ENCODE results near the gene SLC6A6.

SLC6A6 gene

GRCh38 chr3:14457481-14457880, 55.1 kb downstream of the SLC6A6 start:
- no peak for DNase-seq

- no peak for DNase-seq
Observed at GRCh38 chr3:14457999-14458398, 55.6 kb downstream of the SLC6A6 start.

- no peak for DNase-seq
Observed at GRCh38 chr3:14458434-14459275, 56.2 kb downstream of the SLC6A6 start.

GRCh38 chr3:14459384-14459783, 57.0 kb downstream of the SLC6A6 start:
- DNase-seq, result no peak

GRCh38 chr3:14459787-14460186, 57.4 kb downstream of the SLC6A6 start:
- DNase-seq, result no peak

GRCh38 chr3:14460342-14461005, 58.1 kb downstream of the SLC6A6 start:
- no peak for DNase-seq

- no peak for DNase-seq
Observed at GRCh38 chr3:14461006-14461747, 58.8 kb downstream of the SLC6A6 start.

GRCh38 chr3:14461748-14462324, 59.4 kb downstream of the SLC6A6 start:
- DNase-seq, result no peak

GRCh38 chr3:14462738-14463137, 60.3 kb downstream of the SLC6A6 start:
- no peak for DNase-seq

GRCh38 chr3:14463330-14464140, 61.1 kb downstream of the SLC6A6 start:
- no peak for DNase-seq

GRCh38 chr3:14464141-14464465, 61.7 kb downstream of the SLC6A6 start:
- no peak for DNase-seq

GRCh38 chr3:14464521-14464920, 62.1 kb downstream of the SLC6A6 start:
- no peak for DNase-seq

- no peak for DNase-seq
Observed at GRCh38 chr3:14465425-14465824, 63.0 kb downstream of the SLC6A6 start.

- no peak for DNase-seq
Observed at GRCh38 chr3:14466179-14466903, 63.9 kb downstream of the SLC6A6 start.

GRCh38 chr3:14467814-14468620, 65.6 kb downstream of the SLC6A6 start:
- no peak for DNase-seq

GRCh38 chr3:14468621-14468981, 66.2 kb downstream of the SLC6A6 start:
- DNase-seq, result no peak

GRCh38 chr3:14470461-14470860, 68.1 kb downstream of the SLC6A6 start:
- no peak for DNase-seq

GRCh38 chr3:14471016-14471415, 68.6 kb downstream of the SLC6A6 start:
- DNase-seq, result no peak

- DNase-seq, result no peak
Observed at GRCh38 chr3:14471690-14472089, 69.3 kb downstream of the SLC6A6 start.

- DNase-seq, result no peak
Observed at GRCh38 chr3:14472471-14473351, 70.3 kb downstream of the SLC6A6 start.

Data from KG1 (cell line).